ENCODE results near the gene SLC43A2.
"Not testable (repeated sequence)": the region's sequence is repeated elsewhere in the genome, so short reads cannot be mapped to it uniquely, and the experiment has no call there.

GRCh38 chr17:1563471-1563785 is 65.2 kb downstream of the SLC43A2 start:
- TF ChIP-seq CTCF (IDR thresholded peaks at IDR 0.05; ENCODE audit: low read length); EZH2 (optimal IDR thresholded peaks at IDR 0.05; ENCODE audit: low read depth, low read length): not testable (repeated sequence)

Data from MM.1S (cell line).